ENCODE results near the gene PIANP. TPM values are rescaled to one million over a fixed set of nuclear protein-coding genes. Genes with fewer than 3 reads are reported as not detected.

The PIANP gene
- total RNA-seq, 1 experiment from 2014 or later, result not detected

DNA sequence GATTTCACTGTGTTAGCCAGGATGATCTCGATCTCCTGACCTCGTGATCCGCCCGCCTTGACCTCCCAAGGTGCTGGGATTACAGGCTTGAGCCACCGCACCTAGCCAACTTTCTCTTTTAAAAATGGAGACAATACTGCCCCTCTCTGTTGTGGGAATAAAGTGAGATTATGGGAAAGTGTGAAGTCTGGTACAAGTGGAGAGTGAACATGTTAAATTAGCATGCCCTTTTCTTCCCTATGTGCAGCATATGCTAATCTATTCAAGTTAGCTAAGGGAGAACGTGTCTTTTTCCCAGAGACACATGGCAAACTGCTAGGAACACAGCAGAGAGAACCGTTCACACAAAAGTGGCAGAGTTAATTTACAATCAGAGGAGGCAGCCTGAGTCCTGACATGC lies 24.7 kb upstream of the PIANP start:
- intact Hi-C loops (cut with micrococcal nuclease), result no loop called here
- ChIA-PET CTCF (interaction anchor here (2.7 kb wide), 1 partner anchor 28 kb away, joined by 16 read pairs; the partner anchor contains the start of gene MLF2), RAD21 (ENCODE audit: low non-redundant PET in 1 of 2, low total read pairs in 2 of 2, uncharacterized antibody in 2 of 2, unreplicated experiment in 2 of 2) (interaction anchor here in 1 of 2 experiments (1.6 kb wide), 1 partner anchor 28 kb away, joined by 3 read pairs; the partner anchor contains the start of gene MLF2), POLR2A (no interaction called here)
- TF ChIP-seq EGR1 (IDR thresholded peaks at IDR 0.05; ENCODE audit: low read depth) (no peak), SIN3A (IDR thresholded peaks at IDR 0.05; ENCODE audit: low read depth) (no peak), POLR2A (IDR thresholded peaks at IDR 0.05; ENCODE audit: borderline replicate concordance, extremely low read depth, insufficient read depth, insufficient read length) (no peak), RAD21 (IDR thresholded peaks at IDR 0.05; ENCODE audit: low read depth) (no peak), EZH2phosphoT487 (IDR thresholded peaks at IDR 0.05; ENCODE audit: borderline replicate concordance) (no peak), EZH2 (IDR thresholded peaks at IDR 0.05) (no peak), ZFX (IDR thresholded peaks at IDR 0.05) (no peak), JUND (IDR thresholded peaks at IDR 0.05) (no peak), FOSL1 (IDR thresholded peaks at IDR 0.05; ENCODE audit: low read depth) (no peak), SRF (IDR thresholded peaks at IDR 0.05; ENCODE audit: low read depth) (no peak), ZNF274 (IDR thresholded peaks at IDR 0.05; ENCODE audit: low read depth, low read length) (no peak)
- Histone ChIP-seq H3K4me1 (ENCODE audit: control insufficient read depth in 1 of 2, insufficient read depth in 2 of 2, low read length in 2 of 2) (peaks cover 5 to 26% of the 10 kb centered on the region in 2 experiments; a peak in 3 of 4 replicates), H2AFZ (ENCODE audit: low read depth, low read length, poor library complexity, severe bottlenecking) (no peak overlapping the region), H3K4me2 (ENCODE audit: low read length) (peak overlapping the region; percentile 100), H4K20me1 (ENCODE audit: insufficient read depth) (no peaks in the 10 kb centered on the region), H3K27ac (ENCODE audit: low read depth, low read length) (no peak overlapping the region), H3K9me3 (ENCODE audit: control insufficient read depth in 1 of 2, insufficient read depth in 1 of 2, low read depth in 1 of 2, low read length in 2 of 2) (no peaks in the 10 kb centered on the region), H3K27me3 (ENCODE audit: insufficient read depth, low read length) (no peaks in the 10 kb centered on the region), H3K4me3 (replicated peaks in 1 of 2; ENCODE audit: low read depth in 1 of 2, low read length in 2 of 2) (no peak overlapping the region), H3K79me2 (ENCODE audit: insufficient read depth, low read length) (peaks cover 14% of the 10 kb centered on the region; the same call in 1 of the 2 replicates), H3K9me2 (ENCODE audit: insufficient read depth) (no peaks in the 10 kb centered on the region), H3K9ac (ENCODE audit: low read length) (no peak overlapping the region), H3K36me3 (ENCODE audit: control insufficient read depth in 1 of 2, insufficient read depth in 2 of 2, low read length in 2 of 2) (peaks cover 17 to 20% of the 10 kb centered on the region in 2 experiments; a peak in 3 of 4 replicates)
- BruUV-seq (replicated peaks), result no TSS peak
- ATAC-seq, result no peak
- no peak for DNase-seq (ENCODE audit: low read depth, low spot score)

DNA sequence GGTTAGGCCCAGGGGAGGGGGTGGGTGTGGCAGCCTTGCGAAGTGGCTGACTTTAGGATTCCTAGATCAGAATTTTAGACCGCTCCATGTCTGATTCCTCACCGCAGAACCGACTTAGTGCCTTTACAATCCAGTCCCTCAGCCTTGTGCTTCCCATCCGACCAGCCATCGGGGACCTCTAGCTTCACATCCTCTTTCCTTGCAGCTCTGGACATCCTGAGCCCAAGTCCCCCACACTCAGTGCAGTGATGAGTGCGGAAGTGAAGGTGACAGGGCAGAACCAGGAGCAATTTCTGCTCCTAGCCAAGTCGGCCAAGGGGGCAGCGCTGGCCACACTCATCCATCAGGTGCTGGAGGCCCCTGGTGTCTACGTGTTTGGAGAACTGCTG lies 23.8 kb upstream of the PIANP start:
- H3K4me1 ChIP-seq (ENCODE audit: control insufficient read depth in 1 of 2, insufficient read depth in 2 of 2, low read length in 2 of 2), result peaks cover 5 to 26% of the 10 kb centered on the region in 2 experiments; a peak in 3 of 4 replicates
- BruUV-seq (replicated peaks), result TSS peak; percentile 74
- H3K9me2 ChIP-seq (ENCODE audit: insufficient read depth), result no peaks in the 10 kb centered on the region
- peak; percentile 23 for ATAC-seq
- peaks cover 14% of the 10 kb centered on the region; the same call in 1 of the 2 replicates for H3K79me2 ChIP-seq (ENCODE audit: insufficient read depth, low read length)
- H3K27me3 ChIP-seq (ENCODE audit: insufficient read depth, low read length), result no peaks in the 10 kb centered on the region
- peak overlapping the region; percentile 91 for H3K27ac ChIP-seq (ENCODE audit: low read depth, low read length)
- ChIA-PET CTCF (interaction anchor here (0.7 to 2.7 kb wide), 9 partner anchors 10 to 161 kb away, joined by 3 to 16 read pairs (median 4); partner anchors contain the start of genes MLF2, PTMS and ZNF384), RAD21 (ENCODE audit: low non-redundant PET in 1 of 2, low total read pairs in 2 of 2, uncharacterized antibody in 2 of 2, unreplicated experiment in 2 of 2) (interaction anchor here (0.7 to 1.6 kb wide), 4 partner anchors 29 to 58 kb away, joined by 3 to 6 read pairs (median 4); partner anchors contain the start of genes ZNF384 (in 2 of the 2) and MLF2 (in 1 of the 2)), POLR2A (interaction anchor here (0.6 to 3.0 kb wide), 21 partner anchors 8 to 412 kb away, joined by 3 to 28 read pairs (median 4); partner anchors contain the start of genes C12orf57, CDCA3, MLF2 and PTMS)
- peak overlapping the region; percentile 54 to 86 for H3K4me3 ChIP-seq (replicated peaks in 1 of 2; ENCODE audit: low read depth in 1 of 2, low read length in 2 of 2)
- H3K9me3 ChIP-seq (ENCODE audit: control insufficient read depth in 1 of 2, insufficient read depth in 1 of 2, low read depth in 1 of 2, low read length in 2 of 2), result no peaks in the 10 kb centered on the region
- intact Hi-C loops (cut with micrococcal nuclease), result loop anchor here (1.0 kb wide), 1 partner anchor 35 kb away; the partner anchor contains the start of gene ZNF384
- H3K36me3 ChIP-seq (ENCODE audit: control insufficient read depth in 1 of 2, insufficient read depth in 2 of 2, low read length in 2 of 2), result peaks cover 11 to 12% of the 10 kb centered on the region in 2 experiments; a peak in 3 of 4 replicates
- peak overlapping the region; percentile 100 for H3K4me2 ChIP-seq (ENCODE audit: low read length)
- H4K20me1 ChIP-seq (ENCODE audit: insufficient read depth), result no peaks in the 10 kb centered on the region
- H3K9ac ChIP-seq (ENCODE audit: low read length), result peak overlapping the region; percentile 93
- H2AFZ ChIP-seq (ENCODE audit: low read depth, low read length, poor library complexity, severe bottlenecking), result no peak overlapping the region
- peak; percentile 7 for TF ChIP-seq POLR2A (IDR thresholded peaks at IDR 0.05; ENCODE audit: borderline replicate concordance, extremely low read depth, insufficient read depth, insufficient read length)
- no peak for TF ChIP-seq CBX3 (IDR thresholded peaks at IDR 0.05; ENCODE audit: low read depth)
- no peak for DNase-seq (ENCODE audit: low read depth, low spot score)
